Measurements from ENCODE around the gene AURKA.
"Not testable (repeated sequence)": the region's sequence is repeated elsewhere in the genome, so short reads cannot be mapped to it uniquely, and the experiment has no call there.

- not testable (repeated sequence) for TF ChIP-seq POLR2A (IDR thresholded peaks at IDR 0.05)
- TF ChIP-seq, protein P1, sequence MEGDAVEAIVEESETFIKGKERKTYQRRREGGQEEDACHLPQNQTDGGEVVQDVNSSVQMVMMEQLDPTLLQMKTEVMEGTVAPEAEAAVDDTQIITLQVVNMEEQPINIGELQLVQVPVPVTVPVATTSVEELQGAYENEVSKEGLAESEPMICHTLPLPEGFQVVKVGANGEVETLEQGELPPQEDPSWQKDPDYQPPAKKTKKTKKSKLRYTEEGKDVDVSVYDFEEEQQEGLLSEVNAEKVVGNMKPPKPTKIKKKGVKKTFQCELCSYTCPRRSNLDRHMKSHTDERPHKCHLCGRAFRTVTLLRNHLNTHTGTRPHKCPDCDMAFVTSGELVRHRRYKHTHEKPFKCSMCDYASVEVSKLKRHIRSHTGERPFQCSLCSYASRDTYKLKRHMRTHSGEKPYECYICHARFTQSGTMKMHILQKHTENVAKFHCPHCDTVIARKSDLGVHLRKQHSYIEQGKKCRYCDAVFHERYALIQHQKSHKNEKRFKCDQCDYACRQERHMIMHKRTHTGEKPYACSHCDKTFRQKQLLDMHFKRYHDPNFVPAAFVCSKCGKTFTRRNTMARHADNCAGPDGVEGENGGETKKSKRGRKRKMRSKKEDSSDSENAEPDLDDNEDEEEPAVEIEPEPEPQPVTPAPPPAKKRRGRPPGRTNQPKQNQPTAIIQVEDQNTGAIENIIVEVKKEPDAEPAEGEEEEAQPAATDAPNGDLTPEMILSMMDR (IDR thresholded peaks at IDR 0.05): not testable (repeated sequence)
Measured at GRCh38 chr20:56405356-56405755, 13.3 kb upstream of the AURKA start.
